HG03135 (cell line): ENCODE results near the gene CAB39.
"Not testable (repeated sequence)": the region's sequence is repeated elsewhere in the genome, so short reads cannot be mapped to it uniquely, and the experiment has no call there.

Experiments used
- ATAC-seq: cut with Tn5 transposase; IDR thresholded peaks from one replicate; pipeline ENCODE4 v1.9.1; 2021; ENCODE audit warnings: mild to moderate bottlenecking, moderate library complexity; ENCODE audit not compliant: unreplicated experiment

Gene CAB39

GRCh38 chr2:230682546-230682945 lies 30.1 kb upstream of the CAB39 start:
- no peak for ATAC-seq

- ATAC-seq: no peak
Observed at GRCh38 chr2:230684270-230685168, 28.1 kb upstream of the CAB39 start.

DNA sequence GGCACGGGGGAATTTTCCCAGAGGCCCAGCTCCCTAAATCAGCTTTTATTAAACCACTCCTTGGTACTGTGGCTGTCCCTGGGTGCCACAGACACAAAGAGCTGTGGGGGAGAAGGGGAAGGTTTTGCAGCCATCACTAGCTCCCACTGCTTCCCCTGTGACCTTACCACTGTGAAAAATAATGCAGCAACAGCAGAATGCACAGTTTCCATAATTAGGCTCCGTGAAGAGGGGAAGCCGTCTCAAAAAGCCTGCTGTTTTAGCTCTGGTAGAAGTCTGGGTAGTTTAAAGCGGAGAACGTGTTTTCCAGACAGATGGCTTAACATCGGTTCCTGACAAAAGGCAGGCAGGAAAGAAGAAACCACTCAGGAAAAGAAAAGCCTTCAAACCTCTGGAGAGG lies 27.5 kb upstream of the CAB39 start:
- ATAC-seq: no peak

- no peak for ATAC-seq
Observed at GRCh38 chr2:230687498-230687897, 25.1 kb upstream of the CAB39 start.

- no peak for ATAC-seq
Observed at GRCh38 chr2:230688490-230688889, 24.2 kb upstream of the CAB39 start.

DNA sequence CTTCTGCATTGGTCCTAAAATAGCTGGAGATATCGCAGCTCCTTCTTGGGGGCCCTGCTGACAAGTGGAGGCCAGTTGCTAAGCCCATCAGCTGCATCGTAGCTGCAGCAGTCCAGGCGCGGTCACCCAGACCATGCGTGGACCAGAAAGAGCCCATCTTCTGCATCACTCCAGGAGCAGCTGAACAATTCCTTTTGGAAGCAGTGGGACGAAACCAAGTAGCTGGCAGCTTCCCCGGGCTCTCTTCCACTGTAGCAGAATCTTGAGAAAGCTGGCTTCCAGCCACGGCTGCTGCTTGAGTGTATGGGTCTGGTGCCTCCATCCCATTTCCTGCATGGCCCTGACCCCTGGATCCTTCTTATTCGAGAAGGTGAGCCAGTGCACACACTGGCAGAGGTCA lies 22.2 kb upstream of the CAB39 start:
- no peak for ATAC-seq

DNA sequence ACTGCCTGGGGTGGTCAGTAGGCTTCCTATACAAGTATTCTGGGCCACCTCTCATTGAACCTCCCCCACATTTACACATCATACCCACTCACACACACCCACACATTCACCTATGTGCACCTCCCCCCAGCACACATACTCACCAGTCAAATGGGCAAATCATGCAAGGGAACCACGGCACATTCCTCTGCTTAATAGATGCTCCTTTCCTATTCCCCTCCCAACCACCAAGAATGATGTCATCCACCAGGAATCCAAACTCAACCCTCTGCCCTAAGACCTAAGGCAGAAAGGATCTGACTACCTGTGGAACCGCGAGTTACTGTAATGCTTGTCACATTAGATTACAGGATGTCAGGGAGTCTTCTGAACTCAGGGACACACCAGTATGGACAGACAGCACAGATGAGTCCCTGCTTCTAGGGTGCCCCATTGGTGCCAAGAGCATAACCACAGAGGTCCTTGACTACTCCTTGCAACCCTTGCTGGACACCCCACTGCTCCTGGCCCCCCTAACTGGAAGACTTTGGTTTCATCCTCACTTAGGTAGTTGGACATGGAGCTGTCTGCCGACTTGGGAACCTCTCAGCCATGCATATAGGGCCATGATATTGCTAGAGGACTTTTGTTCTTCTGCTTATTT lies 21.5 kb upstream of the CAB39 start:
- no peak for ATAC-seq

DNA sequence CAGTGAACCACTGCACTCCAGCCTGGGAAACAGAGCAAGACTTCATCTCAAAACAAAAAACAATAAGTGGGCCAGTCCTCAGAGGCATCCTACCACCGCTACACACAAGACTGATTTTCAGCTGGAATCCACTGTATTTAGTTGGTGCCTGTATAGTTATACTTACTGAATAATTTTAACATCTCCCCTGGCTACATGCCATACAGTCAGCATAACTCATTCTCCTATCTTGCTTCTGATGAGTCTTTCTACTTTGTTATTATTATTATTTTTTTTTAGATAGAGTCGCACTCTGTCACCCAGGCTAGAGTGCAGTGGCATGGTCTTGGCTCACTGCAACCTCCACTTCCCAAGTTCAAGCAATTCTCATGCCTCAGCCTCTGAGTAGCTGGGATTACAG lies 19.9 kb upstream of the CAB39 start:
- no peak for ATAC-seq

DNA sequence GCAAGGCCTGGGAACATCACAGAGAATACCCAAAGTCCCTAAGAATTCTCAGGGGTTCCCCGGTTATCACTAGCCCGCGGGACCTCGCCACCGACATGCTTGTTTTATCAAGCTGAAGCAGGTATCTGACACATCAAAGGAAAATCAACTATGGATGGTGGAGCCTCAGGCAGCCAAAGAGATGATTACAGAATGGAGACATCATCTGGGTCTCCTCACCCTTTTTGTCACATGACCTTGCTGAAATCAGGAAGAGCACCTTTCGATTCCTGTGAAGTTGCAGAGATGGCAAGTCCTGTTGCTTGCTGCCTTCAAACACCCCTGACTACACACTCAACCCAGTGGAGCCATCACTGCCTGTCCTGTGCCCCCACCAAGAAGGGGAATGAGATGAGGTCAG lies 19.2 kb upstream of the CAB39 start:
- ATAC-seq: no peak

GRCh38 chr2:230694241-230694640 lies 18.4 kb upstream of the CAB39 start:
- ATAC-seq: no peak

DNA sequence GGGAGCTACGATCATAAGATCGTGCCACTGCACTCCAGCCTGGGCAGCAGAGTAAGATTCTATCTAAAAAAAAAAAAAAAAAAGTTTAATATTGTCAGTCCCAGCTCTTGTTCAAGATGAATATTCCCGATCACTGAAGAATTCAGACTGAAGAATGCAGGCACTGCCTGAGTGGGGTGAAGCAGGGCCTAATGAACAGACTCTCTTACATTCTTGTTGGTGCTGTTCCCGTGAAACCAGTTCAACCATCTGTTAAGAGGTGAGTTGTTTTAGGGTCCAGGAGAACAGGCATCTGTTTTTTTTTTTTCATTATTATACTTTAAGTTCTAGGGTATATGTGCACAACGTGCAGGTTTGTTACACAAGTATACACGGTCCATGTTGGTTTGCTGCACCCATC lies 17.1 kb upstream of the CAB39 start:
- no peak for ATAC-seq

- no peak for ATAC-seq
Observed at GRCh38 chr2:230696670-230697069, 16.0 kb upstream of the CAB39 start.

- no peak for ATAC-seq
Observed at GRCh38 chr2:230697676-230698075, 15.0 kb upstream of the CAB39 start.

GRCh38 chr2:230698753-230699152 lies 13.9 kb upstream of the CAB39 start:
- ATAC-seq: not testable (repeated sequence)

- ATAC-seq: no peak
Observed at GRCh38 chr2:230700447-230700846, 12.2 kb upstream of the CAB39 start.

GRCh38 chr2:230701308-230701707 lies 11.3 kb upstream of the CAB39 start:
- no peak for ATAC-seq

- not testable (repeated sequence) for ATAC-seq
Observed at GRCh38 chr2:230702457-230702856, 10.2 kb upstream of the CAB39 start.

DNA sequence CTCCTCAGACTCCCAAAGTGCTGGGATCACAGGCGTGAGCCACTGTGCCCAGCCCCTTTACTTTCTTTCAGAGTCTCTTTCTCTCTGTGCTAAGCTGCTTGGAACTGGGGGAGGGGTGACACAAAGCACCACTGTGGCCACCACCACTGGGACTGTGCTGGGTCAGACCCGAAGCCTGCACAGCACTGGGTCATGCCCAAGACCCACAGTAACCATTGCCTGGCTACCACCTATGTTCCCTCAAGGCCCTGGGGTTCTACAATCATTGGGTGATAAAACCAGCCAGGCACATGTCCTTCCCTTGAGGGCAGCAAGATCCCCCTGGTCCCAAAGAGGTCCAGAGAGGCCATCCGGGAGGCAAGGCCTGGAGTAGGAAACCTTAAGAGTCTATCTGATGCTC lies 9.1 kb upstream of the CAB39 start:
- no peak for ATAC-seq

- ATAC-seq: no peak
Observed at GRCh38 chr2:230706053-230706521, 6.6 kb upstream of the CAB39 start.

GRCh38 chr2:230706966-230707365 lies 5.7 kb upstream of the CAB39 start:
- no peak for ATAC-seq

DNA sequence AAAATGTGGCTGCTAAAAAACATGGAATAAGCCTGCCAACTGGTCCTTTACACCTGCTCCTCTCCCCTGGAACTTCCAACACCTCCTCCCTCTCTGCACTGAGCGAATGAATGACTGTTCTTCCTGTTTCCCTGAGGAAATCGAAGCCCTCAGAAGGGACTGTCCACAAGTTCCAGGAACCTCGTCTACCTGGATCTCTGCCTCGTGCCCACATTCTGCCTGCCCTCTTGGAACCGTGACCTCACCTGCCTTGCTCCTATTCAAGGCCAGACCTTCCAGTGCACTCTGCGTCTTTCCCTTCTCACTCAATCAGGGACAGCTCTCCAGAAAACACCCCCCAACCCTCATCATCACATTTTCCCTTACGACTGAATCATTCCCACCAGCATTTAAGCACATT lies 4.4 kb upstream of the CAB39 start:
- ATAC-seq: no peak

DNA sequence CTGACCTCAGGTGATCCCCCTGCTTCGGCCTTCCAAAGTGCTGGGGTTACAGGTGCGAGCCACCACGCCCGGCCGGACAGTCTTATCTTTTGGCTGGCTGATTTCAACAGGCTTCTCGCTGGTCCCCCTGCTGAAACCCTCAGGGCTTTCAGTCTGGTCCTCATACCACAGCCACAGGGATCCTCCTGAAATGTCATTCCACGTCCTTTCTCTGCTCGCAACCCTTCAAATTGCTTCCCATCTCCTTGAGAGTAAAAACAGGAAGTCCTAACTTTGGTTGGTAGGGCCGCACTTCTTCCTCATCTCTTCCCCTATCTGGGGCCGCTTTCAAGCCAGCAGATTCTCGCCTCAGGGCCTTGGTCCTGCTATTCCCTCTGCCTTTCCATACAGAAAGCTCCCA lies 1.4 kb upstream of the CAB39 start:
- no peak for ATAC-seq
